ENCODE measurements around the gene KLHL7.
"Not testable (repeated sequence)": the region's sequence is repeated elsewhere in the genome, so short reads cannot be mapped to it uniquely, and the experiment has no call there.

The KLHL7 gene

GRCh38 chr7:23218196-23218595, 112.6 kb downstream of the KLHL7 start:
- no peak for DNase-seq

GRCh38 chr7:23220690-23221305, 115.2 kb downstream of the KLHL7 start:
- no peak for DNase-seq

- no peak for DNase-seq
These were observed 117.0 kb downstream of the KLHL7 start for GRCh38 chr7:23222439-23223030.

- DNase-seq = not testable (repeated sequence)
These were observed 118.8 kb downstream of the KLHL7 start for GRCh38 chr7:23224364-23224763.

- no peak for DNase-seq
These were observed 121.4 kb downstream of the KLHL7 start for GRCh38 chr7:23226844-23227450.

Data from CD4-positive, alpha-beta T cell treated with Interleukin-21 for 1 hour (primary cell).